WTC11 (cell line): ENCODE measurements around the gene ACTR3C. TPM values are rescaled to one million over a fixed set of nuclear protein-coding genes. Genes with fewer than 3 reads are reported as not detected.
A peak's percentile ranks its signal among the peaks of the same experiment; 100 is the strongest.

ENCODE experiments used
- ATAC-seq: fragments of 200-7000 bp; cut with Tn5 transposase; 2 replicates; pipeline ENCODE4 v1.10.0; 2021; ENCODE audit warnings: mild to moderate bottlenecking, moderate library complexity
- CTCF ChIA-PET: fragments of 300-600 bp; sonication (Branson Sonifier 250); formaldehyde crosslinking; loops from one replicate; lab custom pipeline; 2021; ENCODE audit warnings: antibody characterized with exemption; lab: Charles Lee
- POLR2A ChIA-PET: fragments of 350-600 bp; sonication (Branson Sonifier 250); formaldehyde crosslinking; loops from one replicate; lab custom pipeline; 2021; ENCODE audit warnings: antibody characterized with exemption; lab: Charles Lee
- DNase-seq: peaks from one replicate; pipeline ENCODE4 v3.0.0; 2021; ENCODE audit warnings: low spot score
- H3K27ac Mint-ChIP-seq: 2 replicates; pipeline ENCODE4 v1.8.0; 2021; ENCODE audit warnings: mixed read lengths
- H3K27me3 Mint-ChIP-seq: 2 replicates; pipeline ENCODE4 v1.8.0; 2021; ENCODE audit warnings: low read depth, mild to moderate bottlenecking, moderate library complexity, mixed read lengths
- H3K36me3 Mint-ChIP-seq: 2 replicates; pipeline ENCODE4 v1.8.0; 2021; ENCODE audit warnings: mixed read lengths
- H3K4me1 Mint-ChIP-seq: 2 replicates; pipeline ENCODE4 v1.8.0; 2022; ENCODE audit warnings: mixed read lengths
- H3K4me3 Mint-ChIP-seq: 2 replicates; pipeline ENCODE4 v1.8.0; 2021; ENCODE audit warnings: mild to moderate bottlenecking, moderate library complexity, mixed read lengths
- H3K9me3 Mint-ChIP-seq: 2 replicates; pipeline ENCODE4 v1.8.0; 2021; ENCODE audit warnings: mixed read lengths
- CBFB ChIP-seq: sonication (generic); formaldehyde crosslinking; IDR thresholded peaks from 2 replicates; pipeline ENCODE4 v1.8.1; 2022; ENCODE audit warnings: mild to moderate bottlenecking, low read depth, missing genetic modification reagents
- CREM ChIP-seq: sonication (generic); formaldehyde crosslinking; IDR thresholded peaks from 2 replicates; pipeline ENCODE4 v1.8.1; 2022; ENCODE audit warnings: mild to moderate bottlenecking, missing genetic modification reagents, moderate library complexity
- ETV6 ChIP-seq: sonication (generic); formaldehyde crosslinking; IDR thresholded peaks from 2 replicates; pipeline ENCODE4 v1.8.1; 2022; ENCODE audit warnings: mild to moderate bottlenecking, missing genetic modification reagents
- FOXJ3 ChIP-seq: sonication (generic); formaldehyde crosslinking; IDR thresholded peaks from 2 replicates; pipeline ENCODE4 v1.9.0; 2021; ENCODE audit warnings: missing genetic modification reagents, mild to moderate bottlenecking, borderline replicate concordance
- GRHL2 ChIP-seq: fragments of 250-450 bp; sonication (Bioruptor Pico); IDR thresholded peaks from 2 replicates; pipeline ENCODE4 v1.8.0; 2022; ENCODE audit warnings: mild to moderate bottlenecking, moderate library complexity; ENCODE audit not compliant: insufficient replicate concordance, severe bottlenecking
- HMGA2 ChIP-seq: fragments of 250-450 bp; sonication (Bioruptor Pico); IDR thresholded peaks from 2 replicates; pipeline ENCODE4 v1.4.0; 2021; ENCODE audit warnings: mild to moderate bottlenecking, moderate library complexity
- NFATC4 ChIP-seq: fragments of 250-450 bp; sonication (Bioruptor Pico); IDR thresholded peaks from 2 replicates; pipeline ENCODE4 v1.9.0; 2021; ENCODE audit warnings: mild to moderate bottlenecking
- NR1H2 ChIP-seq: sonication (generic); formaldehyde crosslinking; IDR thresholded peaks from 2 replicates; pipeline ENCODE4 v1.9.0; 2021; ENCODE audit warnings: mild to moderate bottlenecking, moderate library complexity, missing genetic modification reagents
- PRRX2 ChIP-seq: fragments of 250-450 bp; sonication (Bioruptor Pico); IDR thresholded peaks from 2 replicates; pipeline ENCODE4 v1.8.0; 2021; ENCODE audit warnings: mild to moderate bottlenecking
- SMAD4 ChIP-seq: sonication (generic); formaldehyde crosslinking; IDR thresholded peaks from 2 replicates; pipeline ENCODE4 v1.8.0; 2022; ENCODE audit warnings: mild to moderate bottlenecking, missing genetic modification reagents
- SOX15 ChIP-seq: fragments of 250-450 bp; sonication (Bioruptor Pico); IDR thresholded peaks from 2 replicates; pipeline ENCODE4 v1.9.0; 2021; ENCODE audit warnings: mild to moderate bottlenecking
- ZBTB21 ChIP-seq: sonication (generic); formaldehyde crosslinking; IDR thresholded peaks from 2 replicates; pipeline ENCODE4 v1.8.1; 2023; ENCODE audit warnings: mild to moderate bottlenecking, missing genetic modification reagents, borderline replicate concordance
- total RNA-seq: library from RNA; stranded (reverse); gene quantifications from 3 replicates; pipeline ENCODE4 v1.2.3, GENCODE V29; 2021
- TF ChIP-seq, protein P1 (sequence below): sonication (generic); formaldehyde crosslinking; conservative IDR thresholded peaks from 2 replicates; pipeline ENCODE4 v1.8.1; 2023; ENCODE audit warnings: mild to moderate bottlenecking, low read depth, missing genetic modification reagents, moderate library complexity
- TF ChIP-seq, protein P2 (sequence below): sonication (generic); formaldehyde crosslinking; IDR thresholded peaks from 2 replicates; pipeline ENCODE4 v1.8.0; 2022; ENCODE audit warnings: mild to moderate bottlenecking, missing genetic modification reagents
- TF ChIP-seq, protein P3 (sequence below): sonication (generic); formaldehyde crosslinking; IDR thresholded peaks from 2 replicates; pipeline ENCODE4 v1.8.1; 2022; ENCODE audit warnings: missing genetic modification reagents, borderline replicate concordance
- TF ChIP-seq, protein P4 (sequence below): fragments of 250-450 bp; sonication (Bioruptor Pico); IDR thresholded peaks from 2 replicates; pipeline ENCODE4 v1.9.0; 2021; ENCODE audit warnings: moderate library complexity, mild to moderate bottlenecking, inconsistent platforms, borderline replicate concordance
- TF ChIP-seq, protein P5 (sequence below): sonication (generic); formaldehyde crosslinking; IDR thresholded peaks from 2 replicates; pipeline ENCODE4 v1.8.0; 2022; ENCODE audit warnings: mild to moderate bottlenecking, missing genetic modification reagents
- TF ChIP-seq, protein P6 (sequence below): sonication (generic); formaldehyde crosslinking; IDR thresholded peaks from 2 replicates; pipeline ENCODE4 v1.8.1; 2022; ENCODE audit warnings: low read depth, missing genetic modification reagents, borderline replicate concordance
- TF ChIP-seq, protein P7 (sequence below): sonication (generic); formaldehyde crosslinking; IDR thresholded peaks from 2 replicates; pipeline ENCODE4 v1.8.1; 2023; ENCODE audit warnings: mild to moderate bottlenecking, moderate library complexity, missing genetic modification reagents
- TF ChIP-seq, protein P8 (sequence below): sonication (generic); formaldehyde crosslinking; IDR thresholded peaks from 2 replicates; pipeline ENCODE4 v1.8.1; 2023; ENCODE audit warnings: mild to moderate bottlenecking, missing genetic modification reagents, moderate library complexity

ACTR3C gene
- total RNA-seq, 1 experiment from 2014 or later = 1.4 TPM

DNA sequence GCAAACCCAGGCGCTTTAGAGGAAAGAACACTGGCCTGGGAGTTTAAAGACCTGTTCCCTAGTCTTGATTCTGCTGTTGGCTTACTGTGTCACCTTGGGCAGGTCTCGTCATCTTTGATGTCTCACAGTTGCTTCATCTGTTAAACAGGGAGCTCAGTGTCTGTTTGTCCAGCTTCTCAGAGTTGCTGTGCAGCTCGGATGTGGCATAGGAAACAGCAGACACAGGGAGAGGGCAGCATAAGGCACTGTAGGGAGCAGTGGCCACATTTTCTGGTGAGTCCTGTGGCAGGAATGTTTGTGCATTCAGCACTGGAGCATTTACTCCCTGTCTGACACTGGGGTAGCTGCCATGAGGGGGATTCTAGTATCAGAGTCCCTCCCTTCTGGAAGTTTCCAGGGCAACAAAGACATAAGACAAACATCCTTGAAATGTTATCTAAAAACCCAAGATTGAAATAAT, 47.3 kb upstream of the ACTR3C start:
- Mint-ChIP-seq H3K27me3 (no peaks in the 10 kb centered on the region), H3K4me3 (peak overlapping the region; percentile 13; the same call in 1 of the 2 replicates), H3K27ac (peak overlapping the region; percentile 84), H3K9me3 (no peaks in the 10 kb centered on the region), H3K36me3 (peaks cover 32% of the 10 kb centered on the region), H3K4me1 (peaks cover 62% of the 10 kb centered on the region)
- ChIA-PET POLR2A (interaction anchor here (1.6 to 2.1 kb wide), 3 partner anchors 13 to 36 kb away, joined by 5 to 14 read pairs (median 5); a partner anchor contains a TSS), CTCF (interaction anchor here (1.1 to 2.0 kb wide), 2 partner anchors 7 to 35 kb away, joined by 3 to 16 read pairs; no protein-coding TSS in a partner anchor)
- DNase-seq = no peak
- TF ChIP-seq FOXJ3 = no peak
- TF ChIP-seq CBFB (CRISPR knock-in tag) = no peak
- TF ChIP-seq NFATC4 = no peak
- TF ChIP-seq, protein P1, sequence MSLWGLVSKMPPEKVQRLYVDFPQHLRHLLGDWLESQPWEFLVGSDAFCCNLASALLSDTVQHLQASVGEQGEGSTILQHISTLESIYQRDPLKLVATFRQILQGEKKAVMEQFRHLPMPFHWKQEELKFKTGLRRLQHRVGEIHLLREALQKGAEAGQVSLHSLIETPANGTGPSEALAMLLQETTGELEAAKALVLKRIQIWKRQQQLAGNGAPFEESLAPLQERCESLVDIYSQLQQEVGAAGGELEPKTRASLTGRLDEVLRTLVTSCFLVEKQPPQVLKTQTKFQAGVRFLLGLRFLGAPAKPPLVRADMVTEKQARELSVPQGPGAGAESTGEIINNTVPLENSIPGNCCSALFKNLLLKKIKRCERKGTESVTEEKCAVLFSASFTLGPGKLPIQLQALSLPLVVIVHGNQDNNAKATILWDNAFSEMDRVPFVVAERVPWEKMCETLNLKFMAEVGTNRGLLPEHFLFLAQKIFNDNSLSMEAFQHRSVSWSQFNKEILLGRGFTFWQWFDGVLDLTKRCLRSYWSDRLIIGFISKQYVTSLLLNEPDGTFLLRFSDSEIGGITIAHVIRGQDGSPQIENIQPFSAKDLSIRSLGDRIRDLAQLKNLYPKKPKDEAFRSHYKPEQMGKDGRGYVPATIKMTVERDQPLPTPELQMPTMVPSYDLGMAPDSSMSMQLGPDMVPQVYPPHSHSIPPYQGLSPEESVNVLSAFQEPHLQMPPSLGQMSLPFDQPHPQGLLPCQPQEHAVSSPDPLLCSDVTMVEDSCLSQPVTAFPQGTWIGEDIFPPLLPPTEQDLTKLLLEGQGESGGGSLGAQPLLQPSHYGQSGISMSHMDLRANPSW = no peak
- no peak for TF ChIP-seq SOX15 (CRISPR knock-in tag)
- TF ChIP-seq, protein P2, sequence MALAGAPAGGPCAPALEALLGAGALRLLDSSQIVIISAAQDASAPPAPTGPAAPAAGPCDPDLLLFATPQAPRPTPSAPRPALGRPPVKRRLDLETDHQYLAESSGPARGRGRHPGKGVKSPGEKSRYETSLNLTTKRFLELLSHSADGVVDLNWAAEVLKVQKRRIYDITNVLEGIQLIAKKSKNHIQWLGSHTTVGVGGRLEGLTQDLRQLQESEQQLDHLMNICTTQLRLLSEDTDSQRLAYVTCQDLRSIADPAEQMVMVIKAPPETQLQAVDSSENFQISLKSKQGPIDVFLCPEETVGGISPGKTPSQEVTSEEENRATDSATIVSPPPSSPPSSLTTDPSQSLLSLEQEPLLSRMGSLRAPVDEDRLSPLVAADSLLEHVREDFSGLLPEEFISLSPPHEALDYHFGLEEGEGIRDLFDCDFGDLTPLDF (CRISPR knock-in tag) = no peak
- TF ChIP-seq, protein P3, sequence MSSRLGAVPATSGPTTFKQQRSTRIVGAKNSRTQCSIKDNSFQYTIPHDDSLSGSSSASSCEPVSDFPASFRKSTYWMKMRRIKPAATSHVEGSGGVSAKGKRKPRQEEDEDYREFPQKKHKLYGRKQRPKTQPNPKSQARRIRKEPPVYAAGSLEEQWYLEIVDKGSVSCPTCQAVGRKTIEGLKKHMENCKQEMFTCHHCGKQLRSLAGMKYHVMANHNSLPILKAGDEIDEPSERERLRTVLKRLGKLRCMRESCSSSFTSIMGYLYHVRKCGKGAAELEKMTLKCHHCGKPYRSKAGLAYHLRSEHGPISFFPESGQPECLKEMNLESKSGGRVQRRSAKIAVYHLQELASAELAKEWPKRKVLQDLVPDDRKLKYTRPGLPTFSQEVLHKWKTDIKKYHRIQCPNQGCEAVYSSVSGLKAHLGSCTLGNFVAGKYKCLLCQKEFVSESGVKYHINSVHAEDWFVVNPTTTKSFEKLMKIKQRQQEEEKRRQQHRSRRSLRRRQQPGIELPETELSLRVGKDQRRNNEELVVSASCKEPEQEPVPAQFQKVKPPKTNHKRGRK (CRISPR knock-in tag) = no peak
- TF ChIP-seq, protein P4, sequence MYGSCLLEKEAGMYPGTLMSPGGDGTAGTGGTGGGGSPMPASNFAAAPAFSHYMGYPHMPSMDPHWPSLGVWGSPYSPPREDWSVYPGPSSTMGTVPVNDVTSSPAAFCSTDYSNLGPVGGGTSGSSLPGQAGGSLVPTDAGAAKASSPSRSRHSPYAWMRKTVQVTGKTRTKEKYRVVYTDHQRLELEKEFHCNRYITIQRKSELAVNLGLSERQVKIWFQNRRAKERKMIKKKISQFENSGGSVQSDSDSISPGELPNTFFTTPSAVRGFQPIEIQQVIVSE (CRISPR knock-in tag) = no peak
- TF ChIP-seq, protein P5, sequence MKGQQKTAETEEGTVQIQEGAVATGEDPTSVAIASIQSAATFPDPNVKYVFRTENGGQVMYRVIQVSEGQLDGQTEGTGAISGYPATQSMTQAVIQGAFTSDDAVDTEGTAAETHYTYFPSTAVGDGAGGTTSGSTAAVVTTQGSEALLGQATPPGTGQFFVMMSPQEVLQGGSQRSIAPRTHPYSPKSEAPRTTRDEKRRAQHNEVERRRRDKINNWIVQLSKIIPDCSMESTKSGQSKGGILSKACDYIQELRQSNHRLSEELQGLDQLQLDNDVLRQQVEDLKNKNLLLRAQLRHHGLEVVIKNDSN = no peak
- TF ChIP-seq PRRX2 (CRISPR knock-in tag) = no peak
- TF ChIP-seq SMAD4 (CRISPR knock-in tag) = no peak
- TF ChIP-seq ETV6 (CRISPR knock-in tag) = no peak
- TF ChIP-seq, protein P6, sequence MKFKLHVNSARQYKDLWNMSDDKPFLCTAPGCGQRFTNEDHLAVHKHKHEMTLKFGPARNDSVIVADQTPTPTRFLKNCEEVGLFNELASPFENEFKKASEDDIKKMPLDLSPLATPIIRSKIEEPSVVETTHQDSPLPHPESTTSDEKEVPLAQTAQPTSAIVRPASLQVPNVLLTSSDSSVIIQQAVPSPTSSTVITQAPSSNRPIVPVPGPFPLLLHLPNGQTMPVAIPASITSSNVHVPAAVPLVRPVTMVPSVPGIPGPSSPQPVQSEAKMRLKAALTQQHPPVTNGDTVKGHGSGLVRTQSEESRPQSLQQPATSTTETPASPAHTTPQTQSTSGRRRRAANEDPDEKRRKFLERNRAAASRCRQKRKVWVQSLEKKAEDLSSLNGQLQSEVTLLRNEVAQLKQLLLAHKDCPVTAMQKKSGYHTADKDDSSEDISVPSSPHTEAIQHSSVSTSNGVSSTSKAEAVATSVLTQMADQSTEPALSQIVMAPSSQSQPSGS = no peak
- TF ChIP-seq, protein P7, sequence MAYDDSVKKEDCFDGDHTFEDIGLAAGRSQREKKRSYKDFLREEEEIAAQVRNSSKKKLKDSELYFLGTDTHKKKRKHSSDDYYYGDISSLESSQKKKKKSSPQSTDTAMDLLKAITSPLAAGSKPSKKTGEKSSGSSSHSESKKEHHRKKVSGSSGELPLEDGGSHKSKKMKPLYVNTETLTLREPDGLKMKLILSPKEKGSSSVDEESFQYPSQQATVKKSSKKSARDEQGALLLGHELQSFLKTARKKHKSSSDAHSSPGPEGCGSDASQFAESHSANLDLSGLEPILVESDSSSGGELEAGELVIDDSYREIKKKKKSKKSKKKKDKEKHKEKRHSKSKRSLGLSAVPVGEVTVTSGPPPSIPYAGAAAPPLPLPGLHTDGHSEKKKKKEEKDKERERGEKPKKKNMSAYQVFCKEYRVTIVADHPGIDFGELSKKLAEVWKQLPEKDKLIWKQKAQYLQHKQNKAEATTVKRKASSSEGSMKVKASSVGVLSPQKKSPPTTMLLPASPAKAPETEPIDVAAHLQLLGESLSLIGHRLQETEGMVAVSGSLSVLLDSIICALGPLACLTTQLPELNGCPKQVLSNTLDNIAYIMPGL (CRISPR knock-in tag) = no peak
- TF ChIP-seq, protein P8, sequence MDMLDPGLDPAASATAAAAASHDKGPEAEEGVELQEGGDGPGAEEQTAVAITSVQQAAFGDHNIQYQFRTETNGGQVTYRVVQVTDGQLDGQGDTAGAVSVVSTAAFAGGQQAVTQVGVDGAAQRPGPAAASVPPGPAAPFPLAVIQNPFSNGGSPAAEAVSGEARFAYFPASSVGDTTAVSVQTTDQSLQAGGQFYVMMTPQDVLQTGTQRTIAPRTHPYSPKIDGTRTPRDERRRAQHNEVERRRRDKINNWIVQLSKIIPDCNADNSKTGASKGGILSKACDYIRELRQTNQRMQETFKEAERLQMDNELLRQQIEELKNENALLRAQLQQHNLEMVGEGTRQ (CRISPR knock-in tag) = no peak
- no peak for TF ChIP-seq CREM (CRISPR knock-in tag)
- no peak for TF ChIP-seq ZBTB21
- TF ChIP-seq NR1H2 (CRISPR knock-in tag) = no peak
- TF ChIP-seq GRHL2 (CRISPR knock-in tag) = no peak
- no peak for TF ChIP-seq HMGA2 (CRISPR knock-in tag)
- ATAC-seq = no peak
